Activated T-helper 9 cell treated with anti-CD3 and anti-CD28 coated beads, Interleukin-2, amount 50 U/mL, for 16 hours (primary cell): ENCODE data around the gene ALK.
"Not testable (repeated sequence)": the region's sequence is repeated elsewhere in the genome, so short reads cannot be mapped to it uniquely, and the experiment has no call there.

Experiments used
- DNase-seq: peaks from one replicate; pipeline ENCODE4 v3.0.0-alpha.2; 2020; ENCODE audit warnings: low read depth

The ALK gene

DNA sequence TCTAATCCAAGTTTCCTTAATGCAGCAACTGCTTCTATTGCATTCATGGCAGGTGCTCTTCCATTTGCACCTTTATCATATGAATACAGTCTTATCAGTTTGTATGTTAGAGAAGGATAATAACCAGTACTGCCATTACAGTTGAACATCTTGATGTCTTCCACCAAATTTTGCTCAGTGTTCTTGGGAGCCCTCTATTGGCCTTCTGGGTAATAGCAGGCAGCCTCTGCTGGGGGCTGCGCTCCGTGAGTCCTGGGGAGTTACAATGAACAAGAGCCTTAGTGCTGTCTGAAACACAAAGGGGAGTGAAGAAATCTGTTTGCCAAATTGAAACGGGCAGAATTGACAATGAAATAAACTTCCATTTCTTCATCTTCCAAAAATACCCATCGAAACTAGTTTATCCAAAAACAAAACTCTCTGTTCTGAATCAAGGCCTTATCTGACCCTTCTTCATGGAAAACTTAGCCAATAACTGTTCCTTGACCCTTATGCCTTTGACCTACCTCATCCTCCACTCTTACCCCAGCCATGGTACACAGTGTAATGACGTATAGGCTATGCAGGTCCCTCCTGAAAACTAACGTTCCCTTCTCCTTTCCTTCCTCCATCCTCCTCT, 79.9 kb downstream of the ALK start:
- DNase-seq, result no peak

DNA sequence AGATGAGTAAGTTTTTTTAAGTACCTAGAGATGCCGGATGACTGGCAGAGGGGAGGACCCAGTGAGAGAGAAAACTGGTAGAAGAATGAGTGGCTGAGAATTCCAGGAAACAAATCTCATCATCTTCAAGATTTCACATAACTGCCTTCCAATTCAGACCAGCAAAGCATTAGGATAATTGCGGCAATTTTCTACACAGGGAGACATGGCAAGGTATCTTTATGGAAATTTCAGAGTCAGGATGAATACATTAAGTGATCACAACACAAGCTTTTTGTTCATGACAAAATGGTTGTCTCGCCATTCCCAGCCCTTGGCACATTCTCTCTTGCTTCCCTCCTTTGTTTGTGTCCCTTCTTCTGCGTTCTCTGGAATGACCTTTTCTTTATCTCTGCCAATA, 82.1 kb downstream of the ALK start:
- no peak for DNase-seq

DNA sequence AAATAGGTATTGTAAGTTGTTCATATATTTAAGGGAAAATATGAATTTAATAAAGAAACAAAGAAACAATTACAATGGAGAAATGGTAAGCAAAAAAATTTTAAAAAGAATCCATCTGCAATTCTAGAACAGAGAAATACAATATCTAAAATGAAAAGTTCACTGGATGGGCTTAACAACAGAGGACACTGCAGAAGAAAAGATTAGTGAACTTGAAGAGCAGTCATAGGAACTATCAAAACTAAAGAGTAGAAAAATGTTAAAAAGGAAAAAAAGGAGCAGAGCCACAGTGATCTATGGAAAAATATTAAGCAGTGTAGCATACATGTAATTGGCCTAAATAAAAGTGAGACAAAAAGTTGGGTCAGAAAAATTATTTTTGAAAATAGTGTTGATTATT, 83.5 kb downstream of the ALK start:
- no peak for DNase-seq

DNA sequence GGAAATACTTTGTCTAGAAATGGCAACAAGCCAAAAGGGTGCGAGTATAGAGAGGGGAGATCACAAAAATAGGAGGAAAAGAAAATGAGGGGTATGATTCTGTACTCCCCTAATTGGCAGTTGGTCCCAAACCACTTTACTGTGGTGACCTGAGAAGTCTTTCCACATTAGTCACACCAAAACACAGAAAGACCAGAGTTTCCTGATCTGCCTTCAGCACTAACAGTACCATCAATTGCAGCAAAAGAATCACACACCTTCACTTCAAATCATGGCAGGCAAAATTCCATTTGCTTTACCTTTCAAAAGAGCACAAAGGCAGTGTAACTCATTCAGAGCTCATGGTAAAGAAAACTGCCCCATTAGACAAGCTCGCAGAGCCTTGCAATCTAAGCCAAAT, 86.8 kb downstream of the ALK start:
- no peak for DNase-seq

DNA sequence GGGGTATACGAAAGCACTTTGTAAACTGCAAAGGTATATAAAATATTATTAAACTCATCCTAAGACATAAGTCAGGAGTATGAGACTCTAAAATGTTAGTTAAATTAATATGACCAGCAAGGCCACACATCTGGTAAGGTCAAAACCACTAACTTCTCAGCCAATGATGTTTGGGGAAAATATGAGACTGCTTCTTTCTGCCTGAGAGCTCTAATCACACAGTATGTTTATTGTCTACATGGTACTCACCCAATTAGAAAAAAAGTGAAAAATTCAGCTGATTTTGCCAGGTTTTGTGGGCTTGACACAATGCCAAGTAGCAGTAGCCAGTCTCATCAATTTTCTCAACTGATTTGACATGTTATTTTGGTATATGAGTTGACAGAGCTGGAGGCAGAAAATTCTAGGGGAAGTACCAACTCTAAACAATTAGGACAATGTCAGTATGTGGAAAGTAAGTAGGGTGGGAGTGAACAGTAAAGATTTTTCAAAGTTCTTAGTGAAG, 87.3 kb downstream of the ALK start:
- no peak for DNase-seq

DNA sequence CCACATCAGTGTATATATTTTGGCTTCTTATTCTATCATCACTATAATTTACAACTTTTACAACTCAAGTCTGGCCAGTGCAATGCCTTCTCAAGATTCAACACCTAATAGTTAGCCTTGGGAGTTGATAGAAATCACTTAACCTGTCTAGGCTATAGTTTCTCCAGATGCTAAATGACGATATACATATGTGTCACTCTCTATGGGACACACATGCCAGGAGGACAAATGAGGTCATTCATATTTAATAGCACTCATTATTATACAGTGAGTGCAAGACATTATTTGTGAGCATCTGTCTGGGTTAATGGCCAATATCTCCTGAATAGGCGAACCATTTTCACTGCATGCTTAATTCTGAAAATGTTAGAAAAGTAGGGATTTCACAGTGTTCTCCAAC, 89.8 kb downstream of the ALK start:
- no peak for DNase-seq

DNA sequence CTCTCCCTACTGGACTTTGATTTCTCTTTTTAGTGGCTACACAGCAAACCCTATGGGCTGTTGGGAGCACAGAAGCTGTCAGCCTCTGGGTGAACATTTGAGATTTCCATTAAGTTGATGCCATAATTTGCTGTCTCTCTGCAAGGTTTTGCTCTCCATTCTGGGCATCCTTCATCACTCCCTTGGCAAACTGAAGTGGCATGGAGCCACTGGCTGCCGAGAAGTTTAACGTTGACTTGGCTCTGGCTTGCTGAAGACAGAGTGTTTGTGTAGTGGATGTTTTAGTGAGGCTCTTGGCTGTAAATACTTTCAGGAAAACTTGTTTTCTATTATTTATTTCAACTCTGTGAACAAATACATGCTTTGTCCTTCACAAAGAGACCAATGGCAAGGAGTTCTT, 91.5 kb downstream of the ALK start:
- DNase-seq, result no peak

DNA sequence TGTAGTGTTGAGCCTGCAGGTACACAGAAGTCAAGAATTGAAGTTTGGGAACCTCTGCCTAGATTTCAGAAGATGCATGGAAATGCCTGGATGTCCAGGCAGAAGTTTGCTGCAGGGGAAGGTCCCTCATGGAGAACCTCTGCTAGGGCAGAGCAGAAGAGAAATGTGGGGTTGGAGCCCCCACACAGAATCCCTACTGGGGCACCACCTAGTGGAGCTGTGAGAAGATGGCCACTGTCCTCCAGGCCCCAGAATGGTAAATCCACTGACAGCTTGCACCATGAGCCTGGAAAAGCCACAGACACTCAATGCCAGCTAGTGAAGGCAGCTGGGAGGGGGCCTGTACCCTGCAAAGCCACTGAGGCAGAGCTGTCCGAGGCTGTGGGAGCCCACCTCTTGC, 97.2 kb downstream of the ALK start:
- DNase-seq, result not testable (repeated sequence)

DNA sequence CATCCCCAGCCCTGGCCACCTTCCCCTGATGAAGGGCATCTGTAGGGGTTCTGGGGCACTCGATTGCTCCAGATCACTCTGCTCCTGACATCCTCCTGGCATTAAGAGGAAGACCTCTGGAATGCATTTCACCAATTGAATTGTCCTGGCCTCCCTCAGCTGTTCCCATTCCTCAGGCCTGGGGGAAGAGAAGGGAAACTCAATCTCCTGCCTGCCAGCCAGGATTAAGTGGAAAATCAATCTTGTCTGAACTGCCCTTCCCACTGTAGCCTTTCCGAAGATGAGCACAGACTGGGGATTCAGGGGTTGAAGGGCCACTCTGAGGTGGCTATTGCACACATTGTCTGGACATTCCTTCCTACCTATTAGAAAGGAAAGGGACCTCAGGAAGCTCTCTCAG, 99.8 kb downstream of the ALK start:
- no peak for DNase-seq

DNA sequence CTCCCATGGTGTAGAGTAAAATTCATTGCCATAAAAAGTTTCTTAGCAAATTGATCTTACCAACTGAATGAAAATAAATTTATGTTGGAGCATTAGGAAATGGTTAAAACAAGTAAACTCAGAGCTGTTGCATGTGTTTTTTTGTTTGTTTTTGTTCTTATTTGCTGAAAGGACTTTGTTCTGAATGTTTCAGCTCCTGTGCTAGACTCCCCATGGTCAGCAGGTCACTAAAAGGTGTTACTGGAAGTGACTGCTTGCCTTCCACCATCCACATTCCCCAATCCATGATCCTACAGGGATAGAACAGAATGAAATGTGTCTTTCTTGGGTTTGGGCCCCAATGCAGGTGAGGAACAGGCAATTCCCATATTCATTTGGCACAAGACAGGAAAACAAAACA, 101.8 kb downstream of the ALK start:
- DNase-seq, result no peak

DNA sequence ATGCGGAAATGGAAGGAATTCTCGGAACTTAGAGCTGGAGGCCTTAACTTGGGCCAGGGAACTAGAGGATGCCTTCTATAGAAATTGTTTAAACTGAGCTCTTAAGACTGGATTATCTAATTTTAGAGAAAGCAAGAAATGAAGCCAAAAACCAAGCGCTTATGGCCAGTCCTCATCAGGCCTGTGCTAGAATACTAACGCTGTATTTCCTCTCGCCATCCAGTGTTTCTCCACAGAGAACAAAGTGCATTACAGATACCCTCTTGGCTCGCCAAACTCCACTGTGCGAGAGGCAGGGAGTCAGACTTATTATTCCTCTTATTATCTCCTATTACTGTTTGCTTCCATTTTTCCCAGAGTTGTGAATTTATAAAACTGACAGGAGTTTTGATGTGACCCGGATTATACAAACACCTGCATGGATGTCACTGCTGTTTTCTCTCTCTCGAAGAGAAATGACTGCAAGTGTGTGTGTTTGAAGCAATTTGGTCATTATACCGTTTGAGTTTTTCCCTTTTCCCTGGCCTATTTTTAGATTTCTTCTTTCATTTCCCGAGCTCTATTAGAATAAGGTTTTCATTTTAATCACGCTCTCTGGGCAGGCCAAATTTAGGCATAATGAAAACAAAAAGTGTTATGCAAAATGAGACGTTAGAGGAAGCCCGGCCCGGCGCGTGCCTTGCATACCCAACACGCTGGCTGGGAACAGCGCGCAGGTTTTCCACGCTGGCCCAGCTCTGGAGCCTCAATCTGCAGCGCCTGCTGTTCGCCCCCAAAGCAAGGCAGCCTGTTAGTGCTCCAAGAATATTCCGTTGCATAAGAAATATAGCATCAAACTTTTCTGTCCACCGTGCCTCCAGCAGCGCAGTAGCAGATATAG, 103.3 kb downstream of the ALK start:
- DNase-seq, result no peak

DNA sequence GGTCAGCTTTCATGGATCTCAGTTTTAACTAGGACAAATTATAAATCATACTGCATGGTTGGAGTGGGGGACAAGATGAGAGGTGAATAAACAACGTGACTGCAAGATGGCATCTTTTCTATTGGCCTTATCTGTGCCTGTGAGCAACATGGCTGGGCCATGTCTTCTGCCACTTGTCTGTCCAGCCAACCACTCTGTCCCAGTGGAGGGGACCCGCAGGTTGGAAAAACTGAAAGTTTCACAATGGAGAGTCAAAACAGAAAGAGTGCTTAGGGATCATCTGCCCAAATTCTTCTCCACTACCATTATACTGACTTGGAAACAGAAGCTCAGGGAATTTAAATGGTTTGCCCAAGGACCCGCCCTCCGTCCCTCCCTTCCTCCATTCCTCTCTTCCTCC, 104.1 kb downstream of the ALK start:
- no peak for DNase-seq

DNA sequence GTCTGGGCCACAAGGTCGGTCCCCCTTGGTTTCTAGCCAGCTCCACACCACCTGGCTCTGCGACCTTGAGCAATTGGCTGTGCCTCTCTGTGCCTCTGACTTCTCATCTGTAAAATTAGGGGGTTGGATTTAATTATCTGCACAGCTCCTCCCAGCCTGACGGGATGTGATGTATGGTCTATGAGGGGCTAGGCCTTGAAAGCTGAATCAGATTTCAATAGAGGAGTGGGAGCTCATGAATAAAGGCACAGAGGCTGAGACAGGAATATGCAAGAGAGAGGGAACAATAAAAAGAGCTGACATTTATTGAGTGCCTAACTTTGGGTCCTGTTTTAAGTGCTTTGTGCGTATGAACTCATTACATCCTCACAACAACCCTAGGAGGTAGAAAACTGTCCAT, 104.7 kb downstream of the ALK start:
- DNase-seq, result no peak

DNA sequence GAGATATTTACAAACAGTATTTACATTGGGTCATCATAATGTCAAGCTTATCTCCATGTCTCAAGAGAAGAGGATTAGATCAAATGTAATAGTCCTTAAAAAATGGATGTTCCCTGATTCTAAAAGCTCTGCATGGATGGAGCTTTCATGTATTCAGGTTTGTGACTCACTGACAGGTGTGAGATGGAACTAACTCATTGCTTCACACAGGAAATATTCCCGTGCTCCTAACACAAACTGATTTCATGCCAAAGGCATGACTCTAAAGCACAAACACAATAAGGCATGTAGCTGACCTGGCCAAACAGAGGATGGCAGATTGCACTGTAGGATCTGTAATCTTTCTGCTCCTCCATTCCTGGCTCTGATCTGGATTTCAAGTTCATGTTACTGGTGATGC, 110.0 kb downstream of the ALK start:
- DNase-seq, result no peak

DNA sequence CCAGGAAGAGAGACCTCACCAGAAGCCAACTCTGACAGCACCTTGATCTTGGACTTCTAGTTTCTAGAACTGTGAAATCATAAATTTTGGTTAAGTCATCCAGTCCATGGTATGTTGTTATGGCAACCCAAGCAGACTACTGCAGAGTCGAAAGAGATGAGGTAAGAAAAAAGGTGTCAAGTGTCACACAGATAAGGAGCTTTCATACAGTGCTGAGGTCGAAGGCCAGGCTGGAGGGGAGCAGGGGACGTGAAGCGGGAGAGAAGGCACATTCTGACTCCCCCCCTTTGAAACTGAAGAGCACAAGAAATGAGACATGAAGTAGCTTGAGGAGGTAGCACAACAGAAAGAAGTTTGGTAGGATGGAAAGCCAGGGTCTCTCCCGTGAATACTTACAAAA, 110.4 kb downstream of the ALK start:
- no peak for DNase-seq

DNA sequence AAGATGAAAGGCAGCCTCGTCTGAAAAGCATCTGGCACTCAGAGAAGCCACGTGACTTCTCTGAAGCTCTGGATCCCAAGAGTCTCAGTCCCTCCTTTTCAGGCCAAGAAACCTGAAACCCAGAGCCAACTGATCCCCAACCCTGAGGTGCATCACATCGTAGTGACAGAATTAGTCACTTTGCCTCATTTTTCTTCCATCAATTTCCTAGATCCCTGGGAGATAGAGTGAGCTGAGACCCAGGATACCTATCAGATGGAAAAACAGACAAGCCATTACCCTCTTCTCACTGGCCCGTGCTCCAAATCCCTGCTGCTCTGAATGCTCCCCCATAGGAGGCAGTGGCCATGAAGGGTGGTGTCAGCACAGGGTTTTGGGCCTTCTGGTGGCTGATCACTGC, 113.1 kb downstream of the ALK start:
- no peak for DNase-seq

DNA sequence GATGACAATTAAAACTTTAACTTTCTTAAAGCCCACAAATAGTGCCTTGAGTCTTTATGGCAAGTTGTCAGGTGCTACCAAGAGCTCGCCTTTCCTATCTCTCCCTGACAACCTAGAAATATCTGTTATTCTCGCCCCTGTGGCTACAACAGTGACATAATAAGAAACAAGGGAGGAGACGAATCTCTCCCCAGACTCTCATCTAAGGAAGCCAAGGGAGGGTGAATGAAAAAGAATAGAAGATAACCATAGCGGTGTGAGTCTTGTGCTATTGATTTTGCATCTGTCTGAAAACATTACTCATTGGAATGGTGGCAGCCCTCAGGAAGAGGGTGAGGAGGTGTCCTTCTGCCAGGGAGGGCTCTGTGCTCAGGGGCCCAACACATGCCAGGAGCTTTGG, 114.3 kb downstream of the ALK start:
- DNase-seq, result no peak

DNA sequence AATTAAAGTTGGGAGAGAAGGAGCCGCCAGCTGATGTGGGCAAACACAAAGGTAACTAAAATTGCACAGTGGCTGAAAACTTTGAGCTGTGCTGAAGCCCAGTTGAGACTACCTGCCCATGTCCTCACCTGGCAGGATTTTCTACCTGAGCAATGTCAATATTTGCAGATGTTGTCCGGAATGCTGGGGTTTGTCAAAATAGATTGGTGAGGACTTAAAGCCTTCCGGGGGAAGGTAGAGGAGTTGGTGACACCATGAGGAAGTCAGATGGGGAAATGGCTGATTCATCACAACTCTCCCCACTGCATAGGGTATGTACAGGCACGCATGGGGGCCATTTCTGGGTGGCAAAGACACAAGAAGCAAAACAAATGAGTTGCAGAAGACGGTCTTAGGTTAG, 114.9 kb downstream of the ALK start:
- DNase-seq, result no peak

DNA sequence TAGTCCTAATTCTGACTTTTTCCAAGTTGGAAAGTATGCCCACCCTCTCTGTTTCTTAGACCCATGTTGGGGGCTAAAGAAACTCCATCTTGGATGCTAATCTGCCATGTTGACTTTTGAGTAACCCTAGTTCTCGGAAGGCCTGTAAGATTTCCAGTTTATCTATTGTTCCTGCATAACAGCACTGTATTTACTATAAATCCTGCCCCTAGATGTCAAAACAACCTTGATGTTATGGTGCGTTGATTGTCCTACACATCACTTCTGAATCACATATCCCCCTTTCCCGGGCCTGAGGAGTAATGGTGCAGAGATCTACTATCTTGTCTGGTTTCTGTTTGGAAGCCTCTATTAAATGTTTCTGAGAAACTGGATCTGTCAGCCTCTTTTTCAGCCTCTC, 116.7 kb downstream of the ALK start:
- DNase-seq, result no peak

DNA sequence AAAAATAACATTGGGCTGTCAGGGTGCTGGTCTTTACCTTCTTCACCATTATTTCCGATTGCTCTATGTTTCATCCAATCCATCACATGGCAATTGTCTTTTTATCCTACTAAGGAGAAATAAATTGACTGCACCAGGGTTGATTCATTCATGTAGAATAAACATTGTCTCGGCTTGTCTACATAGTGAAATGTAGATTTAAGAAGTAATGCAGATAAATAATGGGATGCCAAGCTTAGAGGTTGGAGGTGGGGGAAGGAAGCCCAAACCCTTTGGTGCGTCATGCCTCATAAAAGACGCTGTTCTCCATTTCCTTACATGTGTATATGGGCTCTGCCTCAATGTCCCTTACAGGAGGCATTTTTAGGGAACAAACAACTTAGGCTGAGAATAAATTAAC, 117.8 kb downstream of the ALK start:
- no peak for DNase-seq

DNA sequence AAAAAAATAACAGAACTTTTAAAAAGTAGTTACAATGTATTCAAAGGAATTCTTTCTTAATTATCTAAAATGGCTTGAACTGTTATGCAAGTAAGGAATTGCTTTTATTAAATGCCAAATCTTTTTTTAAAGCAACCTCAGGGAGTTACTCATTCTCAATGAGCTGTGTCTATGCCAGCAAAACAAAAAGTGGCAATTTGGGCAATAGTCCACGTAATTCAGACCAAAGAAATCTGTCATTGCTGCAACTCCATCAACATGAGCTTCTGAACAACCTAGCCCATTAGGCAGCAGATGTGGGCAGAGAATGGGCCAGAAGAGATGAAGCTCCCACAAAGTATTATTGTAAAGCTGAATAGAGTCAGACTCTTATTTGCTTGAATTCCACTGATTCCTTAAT, 118.4 kb downstream of the ALK start:
- no peak for DNase-seq

DNA sequence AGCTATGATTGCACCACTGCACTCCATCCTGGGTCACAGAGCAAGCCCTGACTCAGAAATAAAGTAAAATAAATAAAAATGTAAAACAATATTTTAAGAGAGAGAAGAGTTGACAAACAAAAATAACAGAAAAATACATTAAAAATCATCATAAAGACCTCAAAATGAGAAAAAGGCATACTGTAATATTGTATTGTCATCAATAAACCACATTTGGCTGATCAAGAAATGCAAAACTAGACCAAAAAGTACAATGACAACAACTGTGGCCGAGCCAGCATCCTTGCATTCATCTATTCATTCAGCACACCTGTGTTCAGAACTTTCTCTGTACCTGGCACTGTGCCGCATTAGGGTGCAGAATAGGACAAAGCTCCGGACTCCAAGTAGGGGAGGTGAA, 121.8 kb downstream of the ALK start:
- no peak for DNase-seq

DNA sequence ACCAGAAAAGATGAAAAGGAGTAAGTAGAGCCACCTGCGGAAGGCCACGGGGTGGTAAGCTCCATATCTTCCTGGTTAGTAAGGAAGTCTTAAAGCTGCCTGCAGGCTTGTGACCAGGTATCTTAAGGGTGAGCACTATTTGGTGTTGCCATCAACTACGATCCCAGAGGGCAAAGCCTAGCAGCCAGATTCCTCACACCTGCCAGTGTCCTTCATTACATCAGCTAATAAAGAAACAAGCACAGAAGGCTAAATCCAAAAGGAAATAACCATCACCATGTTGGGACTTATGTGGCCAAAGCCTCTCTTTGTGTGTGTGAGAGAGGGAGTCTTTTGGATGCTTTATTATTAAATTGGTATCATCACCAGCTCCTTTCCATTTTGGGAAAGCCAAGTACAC, 123.5 kb downstream of the ALK start:
- DNase-seq, result no peak

DNA sequence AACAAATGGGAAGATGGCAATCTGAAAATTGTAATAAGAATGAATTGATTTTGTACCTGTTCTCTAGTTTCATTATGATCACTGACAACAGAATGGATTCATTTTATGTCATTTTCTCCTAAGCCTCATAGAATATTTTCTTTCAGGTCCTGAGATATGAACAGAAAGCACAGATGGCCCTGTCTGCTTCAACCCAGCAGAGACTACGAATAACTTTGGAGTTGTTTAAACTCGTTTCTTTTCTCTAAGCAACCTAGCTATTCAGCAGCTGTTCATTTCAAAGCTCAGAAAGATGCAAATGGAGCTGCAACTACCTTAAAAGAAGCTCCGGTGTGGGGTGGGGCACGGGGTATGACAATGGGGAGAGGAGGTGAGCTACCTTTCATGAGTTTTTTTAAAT, 124.9 kb downstream of the ALK start:
- no peak for DNase-seq
